HL-60 (cell line): Measurements from ENCODE around the gene CD79B.
A peak's percentile ranks its signal among the peaks of the same experiment; 100 is the strongest.
"Not testable (repeated sequence)": the region's sequence is repeated elsewhere in the genome, so short reads cannot be mapped to it uniquely, and the experiment has no call there.

Experiments used
- DNase-seq, 2 experiments: peaks; one replicate each; pipeline ENCODE4 v3.0.0-alpha.2; 2010 to 2020; ENCODE audit warnings: low read depth in 1 of 2, low spot score in 1 of 2
- H3K27ac ChIP-seq: fragments of 250-450 bp; sonication (Bioruptor Pico); replicated peaks from 2 replicates; pipeline ENCODE4 v1.5.1; 2020; ENCODE audit warnings: mild to moderate bottlenecking, moderate library complexity
- H3K27me3 ChIP-seq: fragments of 250-450 bp; sonication (Bioruptor Pico); 2 replicates; pipeline ENCODE4 v1.5.1; 2021; ENCODE audit warnings: mild to moderate bottlenecking, moderate library complexity; ENCODE audit not compliant: insufficient read depth, poor library complexity, severe bottlenecking
- H3K4me3 ChIP-seq: replicated peaks from 2 replicates; pipeline ENCODE4 v1.5.1; 2011; ENCODE audit warnings: mild to moderate bottlenecking, control low read depth, low read length; ENCODE audit not compliant: insufficient read depth
- POLR2AphosphoS5 ChIP-seq: IDR thresholded peaks from 2 replicates; pipeline ENCODE4 v1.6.1; 2012; ENCODE audit warnings: low read depth

Gene CD79B

DNA sequence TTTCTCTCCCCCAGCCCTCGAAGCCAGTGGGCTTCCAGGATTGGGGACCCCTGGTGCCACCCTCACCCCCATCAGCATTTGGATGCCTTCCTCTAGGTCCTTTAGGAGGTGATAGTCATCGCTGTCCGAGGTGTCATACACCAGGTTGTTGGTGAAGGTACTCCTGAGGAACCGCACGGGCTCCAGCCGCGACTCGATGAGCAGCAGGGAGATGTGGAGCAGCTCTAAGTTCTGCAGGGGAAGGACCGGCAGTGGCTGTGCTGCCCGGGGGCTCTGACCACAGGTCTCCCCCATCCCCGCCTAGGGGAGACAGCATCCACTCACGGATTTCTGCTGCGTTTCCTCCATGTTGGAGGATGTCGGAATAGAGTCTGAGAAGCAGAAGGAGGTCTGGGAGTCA, 22.0 kb downstream of the CD79B start:
- no peak for TF ChIP-seq POLR2AphosphoS5
- no peak for DNase-seq
- Histone ChIP-seq H3K27me3 (no peaks in the 10 kb centered on the region), H3K27ac (no peak overlapping the region), H3K4me3 (no peak overlapping the region)

- not testable (repeated sequence) for H3K27me3 ChIP-seq, DNase-seq
Observed at GRCh38 chr17:63909586-63909985, 22.5 kb downstream of the CD79B start.

GRCh38 chr17:63907161-63907778, 24.9 kb downstream of the CD79B start:
- H3K4me3 ChIP-seq, DNase-seq, H3K27ac ChIP-seq, H3K27me3 ChIP-seq: not testable (repeated sequence)

More at GRCh38 chr17:63909586-63909985, 22.5 kb downstream of the CD79B start:
- H3K4me3 ChIP-seq, H3K27ac ChIP-seq: not testable (repeated sequence)

DNA sequence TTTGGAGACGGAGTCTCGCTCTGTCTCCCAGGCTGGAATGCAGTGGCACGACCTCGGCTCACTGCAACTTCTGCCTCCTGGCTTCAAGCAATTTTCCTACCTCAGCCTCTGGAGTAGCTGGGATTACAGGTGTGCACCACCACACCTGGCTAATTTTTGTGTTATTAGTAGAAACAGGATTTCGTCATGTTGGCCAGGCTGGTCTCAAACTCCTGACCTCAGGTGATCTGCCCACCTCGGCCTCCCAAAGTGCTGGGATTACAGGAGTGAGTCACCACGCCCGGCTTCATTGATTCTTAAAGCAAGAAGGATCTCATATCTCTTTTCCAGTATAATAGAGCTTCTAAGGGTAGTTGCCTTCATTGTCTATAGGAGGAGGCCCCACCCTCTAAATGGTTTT, 27.3 kb downstream of the CD79B start:
- H3K4me3 ChIP-seq, H3K27me3 ChIP-seq, DNase-seq, H3K27ac ChIP-seq: not testable (repeated sequence)

- not testable (repeated sequence) for H3K4me3 ChIP-seq, H3K27ac ChIP-seq, H3K27me3 ChIP-seq
- peak in 1 of 2 experiments; percentile 24 for DNase-seq
Observed at GRCh38 chr17:63903787-63904201, 28.3 kb downstream of the CD79B start.

- not testable (repeated sequence) for H3K27ac ChIP-seq, DNase-seq, H3K4me3 ChIP-seq, H3K27me3 ChIP-seq
Observed at GRCh38 chr17:63901971-63902370, 30.2 kb downstream of the CD79B start.

DNA sequence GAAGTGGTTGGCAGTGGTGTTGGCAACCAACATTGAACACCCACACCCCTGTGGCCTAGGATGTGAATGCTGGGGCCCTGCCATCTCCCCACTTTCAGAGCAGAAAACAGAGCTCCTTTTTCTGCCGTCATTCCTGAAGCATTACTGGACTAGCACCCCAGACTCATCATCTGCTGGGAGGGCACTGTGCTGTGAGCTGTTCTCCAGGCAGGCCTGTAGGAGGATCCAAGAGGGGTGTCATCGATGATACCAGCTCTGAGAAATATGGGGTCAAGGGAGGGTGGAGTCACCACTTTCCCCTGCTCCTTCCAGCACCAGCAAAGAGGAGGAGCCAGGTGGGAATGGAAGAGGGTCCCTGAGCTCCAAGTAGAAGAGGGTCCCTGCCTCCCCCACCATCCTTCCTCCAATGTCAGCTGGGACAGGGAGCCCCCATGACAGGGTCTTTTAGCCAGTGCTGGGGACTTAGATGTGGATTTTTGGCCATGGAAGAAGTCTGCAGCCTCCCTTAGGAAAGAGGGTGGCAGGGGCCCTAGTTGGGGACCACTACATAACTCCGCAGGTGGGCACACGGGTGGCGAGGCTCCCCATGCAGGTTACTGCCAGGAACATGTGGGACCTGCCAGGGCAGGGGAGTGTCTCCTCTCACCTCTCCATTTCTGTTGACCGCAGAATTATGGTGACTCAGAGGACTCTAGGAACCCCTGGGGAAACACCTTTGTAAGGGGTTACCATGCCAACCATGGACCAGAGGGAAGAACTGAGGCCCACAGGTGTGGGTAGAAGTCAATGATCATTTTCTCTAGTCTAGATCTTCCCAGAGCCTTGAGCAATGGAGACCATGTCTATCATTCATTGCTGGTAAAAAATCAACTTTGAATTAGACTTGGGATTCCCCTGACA, 33.0 kb downstream of the CD79B start:
- H3K27me3 ChIP-seq, DNase-seq, H3K4me3 ChIP-seq, H3K27ac ChIP-seq: not testable (repeated sequence)

DNA sequence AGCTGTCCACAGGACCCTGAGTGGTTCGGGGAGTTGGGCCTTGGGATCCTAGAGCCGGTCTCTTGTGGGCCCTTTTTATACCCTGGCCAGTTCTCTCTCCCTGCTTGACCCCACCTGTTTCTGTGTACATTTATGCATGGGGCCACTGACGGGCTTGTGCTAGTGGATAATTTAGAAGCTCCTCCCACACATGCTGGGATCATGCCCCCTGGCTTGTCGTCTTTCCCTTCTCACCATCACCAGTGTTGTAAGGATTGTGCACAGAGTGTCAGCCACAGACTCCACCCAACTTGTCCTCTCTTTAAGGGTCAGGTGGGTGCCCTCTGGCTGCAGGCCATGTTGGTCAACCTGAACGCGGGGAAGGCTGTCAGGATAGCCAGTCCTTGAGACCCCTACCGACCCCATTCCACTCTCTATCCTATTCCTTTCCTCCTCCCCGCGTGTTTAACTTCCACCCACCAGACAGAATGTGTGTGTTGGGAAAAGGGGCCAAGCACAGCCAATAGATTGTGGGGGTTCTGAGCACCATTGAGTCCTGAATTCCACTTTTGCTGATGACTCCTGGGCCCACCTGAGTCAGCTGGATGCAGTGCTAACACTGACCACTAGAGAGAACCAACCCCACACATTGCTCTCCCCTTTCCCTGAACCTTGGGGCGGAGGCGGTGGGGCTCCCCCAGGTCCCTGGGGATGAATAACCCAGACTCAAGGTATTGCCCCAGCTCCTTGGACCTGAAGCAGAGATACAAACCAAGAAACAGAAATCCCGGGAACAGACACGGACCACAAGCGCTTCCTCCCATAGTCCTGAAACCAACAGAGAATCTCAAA, 35.4 kb downstream of the CD79B start, which contains the start of gene CSH1:
TSS of gene CSH1 (minus strand) at position 51 of the 831 bp plus-strand sequence. CDS start 63 bp downstream, outside the sequence.
- not testable (repeated sequence) for DNase-seq, H3K27me3 ChIP-seq, H3K4me3 ChIP-seq, H3K27ac ChIP-seq

DNA sequence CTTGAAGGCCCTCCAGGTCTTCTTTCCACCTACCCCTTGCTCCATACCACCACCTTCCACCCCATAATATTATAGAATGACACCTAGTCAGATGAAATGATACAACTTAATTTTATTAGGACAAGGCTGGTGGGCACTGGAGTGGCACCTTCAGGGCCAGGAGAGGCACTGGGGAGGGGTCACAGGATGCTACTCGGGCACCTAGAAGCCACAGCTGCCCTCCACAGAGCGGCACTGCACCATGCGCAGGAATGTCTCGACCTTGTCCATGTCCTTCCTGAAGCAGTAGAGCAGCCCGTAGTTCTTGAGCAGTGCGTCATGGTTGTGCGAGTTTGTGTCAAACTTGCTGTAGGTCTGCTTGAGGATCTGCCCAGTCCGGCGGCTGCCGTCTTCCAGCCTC, 37.3 kb downstream of the CD79B start:
- not testable (repeated sequence) for H3K4me3 ChIP-seq, H3K27me3 ChIP-seq, H3K27ac ChIP-seq, DNase-seq

DNA sequence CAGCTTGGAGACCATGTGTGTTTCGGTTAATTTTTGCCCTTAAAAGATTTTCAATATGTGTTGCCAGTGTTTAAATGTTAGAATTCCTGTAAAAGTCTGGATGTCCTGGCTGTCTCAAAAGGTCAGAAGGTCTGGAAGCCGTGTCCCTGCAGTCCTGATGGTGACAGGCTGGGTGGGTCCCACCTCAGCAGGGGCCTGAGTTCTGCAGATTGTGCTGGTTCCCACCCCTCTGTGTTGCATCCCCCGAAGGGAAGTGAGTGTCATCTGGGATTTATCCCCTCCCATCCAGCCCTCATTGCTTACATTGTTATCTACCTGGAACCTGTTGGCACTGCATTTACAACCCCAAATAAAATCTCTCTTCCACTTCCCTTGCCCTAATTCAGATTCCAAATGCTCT, 38.1 kb downstream of the CD79B start:
- DNase-seq, H3K4me3 ChIP-seq, H3K27ac ChIP-seq, H3K27me3 ChIP-seq: not testable (repeated sequence)

DNA sequence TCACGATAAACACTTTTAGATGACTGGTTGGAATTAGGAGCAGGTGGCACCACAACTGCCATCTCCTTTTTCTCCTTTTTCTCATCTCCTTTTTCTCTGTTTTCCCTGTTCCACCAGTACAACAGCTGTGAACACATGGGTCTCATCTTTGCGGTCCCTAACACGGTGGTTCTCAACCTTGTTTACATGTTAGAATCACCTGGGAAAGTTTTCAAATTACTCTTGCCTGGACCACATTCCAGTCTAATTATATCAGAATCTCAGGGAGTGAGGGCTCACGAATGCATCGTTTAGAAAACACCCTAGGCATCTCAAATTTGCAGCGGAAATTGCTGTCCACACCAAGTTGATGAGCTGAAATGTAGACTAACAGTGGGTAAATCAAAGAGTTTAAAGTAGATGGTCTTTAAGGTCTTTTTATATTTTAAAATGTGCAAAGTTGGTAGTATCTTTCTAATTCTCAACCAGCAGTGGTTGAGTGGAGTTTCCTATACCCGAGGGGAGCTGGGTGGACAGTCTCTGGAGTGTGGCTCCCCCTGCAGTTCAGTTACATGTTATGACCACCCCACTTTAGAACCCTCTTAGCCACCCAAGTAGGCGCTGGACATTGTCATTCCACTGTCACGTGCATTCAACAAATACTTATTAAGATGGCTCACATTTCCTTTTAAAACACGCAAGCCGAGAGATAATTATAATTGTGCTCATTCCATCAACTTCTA, 39.7 kb downstream of the CD79B start:
- H3K27ac ChIP-seq, H3K27me3 ChIP-seq, H3K4me3 ChIP-seq, DNase-seq: not testable (repeated sequence)

- H3K4me3 ChIP-seq, H3K27me3 ChIP-seq, H3K27ac ChIP-seq: not testable (repeated sequence)
- peak in 1 of 2 experiments; percentile 52 for DNase-seq
Observed at GRCh38 chr17:63889026-63889848, 42.9 kb downstream of the CD79B start.

GRCh38 chr17:63885119-63885518, 47.0 kb downstream of the CD79B start:
- H3K27ac ChIP-seq, H3K27me3 ChIP-seq, DNase-seq, H3K4me3 ChIP-seq: not testable (repeated sequence)
